DMS53 (cell line): ENCODE data around the gene PCSK4.
"Not testable (repeated sequence)": the region's sequence is repeated elsewhere in the genome, so short reads cannot be mapped to it uniquely, and the experiment has no call there.

Source experiments
- DNase-seq: peaks from one replicate; lab custom pipeline; 2025; lab: John Stamatoyannopoulos, UW

PCSK4 gene

DNA sequence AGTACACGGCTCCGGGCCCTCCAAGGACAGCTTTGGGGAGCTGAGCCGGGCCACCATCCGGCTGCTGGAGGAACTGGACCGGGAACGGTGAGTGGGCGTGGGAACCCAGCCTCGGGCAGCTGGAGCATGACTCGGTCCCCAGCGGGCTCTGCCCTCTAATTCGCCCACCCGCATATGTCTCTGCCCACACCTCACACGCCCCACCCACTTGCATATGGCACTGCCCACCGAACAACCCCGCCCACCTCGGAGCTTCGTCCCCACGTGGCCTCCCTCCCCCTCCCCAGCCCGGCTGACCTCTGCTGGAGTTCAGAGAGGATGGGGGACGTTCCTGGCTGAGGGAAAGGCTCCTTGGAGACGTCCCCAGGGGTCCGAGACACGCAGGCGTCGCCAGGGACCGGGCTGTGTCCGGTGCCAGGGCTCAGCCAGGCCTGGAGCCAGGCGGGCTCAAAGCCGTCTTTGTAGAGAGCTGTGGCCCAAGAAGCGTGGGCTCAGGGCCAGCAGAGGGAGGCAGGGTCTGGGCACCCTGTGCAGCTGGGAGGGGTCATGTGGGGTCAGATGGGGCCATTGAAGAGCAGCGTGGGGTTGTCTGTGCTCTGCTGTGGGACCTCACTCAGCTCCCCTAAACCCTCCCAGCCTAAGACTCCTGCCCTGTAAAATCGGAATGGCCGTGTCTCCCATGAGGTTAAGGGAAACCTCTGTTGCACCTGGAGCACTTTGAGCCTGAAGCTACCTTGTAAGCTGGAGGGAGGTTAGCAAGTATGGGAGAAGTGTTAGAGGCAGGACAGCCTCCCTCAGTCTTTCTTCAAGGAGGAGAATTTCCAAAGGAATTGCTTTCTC, 36.4 kb downstream of the PCSK4 start:
- peak; percentile 37 for DNase-seq

GRCh38 chr19:1452802-1453524, 37.2 kb downstream of the PCSK4 start:
- peak; percentile 59 for DNase-seq

DNA sequence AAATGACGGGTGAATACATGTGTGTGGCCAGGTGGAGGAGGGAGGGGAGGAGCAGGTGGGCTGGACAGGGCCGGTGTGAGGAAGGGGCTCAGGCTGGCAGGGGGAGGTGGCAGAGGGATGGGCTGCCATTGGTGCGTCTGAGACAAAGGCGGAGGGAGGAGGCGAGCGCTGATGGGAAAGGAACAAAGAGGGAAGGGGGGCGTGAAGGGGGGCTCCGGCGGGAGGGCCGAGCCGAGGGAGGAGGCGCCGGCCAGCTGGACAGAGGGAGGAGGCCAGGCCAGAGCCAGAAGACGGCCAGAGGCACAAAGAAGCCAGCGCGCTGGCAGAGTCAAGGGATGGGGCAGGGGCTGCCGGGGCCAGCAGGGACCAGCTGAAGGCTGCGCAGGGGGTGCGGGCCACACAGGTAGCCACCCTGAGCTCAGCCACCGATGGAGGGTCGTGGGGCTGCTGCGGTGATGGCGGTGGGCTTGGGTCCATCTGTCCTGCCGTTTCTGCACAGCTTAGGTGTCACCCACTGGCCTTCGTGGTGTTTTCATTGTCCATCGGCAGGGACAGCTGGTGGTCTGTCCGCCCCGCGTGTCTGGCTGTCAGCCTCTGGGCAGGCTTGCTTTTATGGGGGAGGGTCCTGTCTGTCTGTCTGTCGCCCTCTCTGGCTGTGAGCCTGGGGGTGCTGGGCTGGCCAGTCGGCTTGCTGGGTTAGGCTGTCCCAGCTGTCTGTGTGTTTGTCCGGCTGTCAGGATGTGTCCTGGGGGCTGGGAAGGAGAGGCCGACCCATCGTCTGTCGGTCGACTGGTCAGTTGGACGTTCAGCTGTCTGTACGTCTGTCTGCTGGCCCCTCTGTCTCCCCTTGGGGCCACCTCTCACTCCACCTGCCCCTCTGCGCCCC, 38.0 kb downstream of the PCSK4 start:
- no peak for DNase-seq

DNA sequence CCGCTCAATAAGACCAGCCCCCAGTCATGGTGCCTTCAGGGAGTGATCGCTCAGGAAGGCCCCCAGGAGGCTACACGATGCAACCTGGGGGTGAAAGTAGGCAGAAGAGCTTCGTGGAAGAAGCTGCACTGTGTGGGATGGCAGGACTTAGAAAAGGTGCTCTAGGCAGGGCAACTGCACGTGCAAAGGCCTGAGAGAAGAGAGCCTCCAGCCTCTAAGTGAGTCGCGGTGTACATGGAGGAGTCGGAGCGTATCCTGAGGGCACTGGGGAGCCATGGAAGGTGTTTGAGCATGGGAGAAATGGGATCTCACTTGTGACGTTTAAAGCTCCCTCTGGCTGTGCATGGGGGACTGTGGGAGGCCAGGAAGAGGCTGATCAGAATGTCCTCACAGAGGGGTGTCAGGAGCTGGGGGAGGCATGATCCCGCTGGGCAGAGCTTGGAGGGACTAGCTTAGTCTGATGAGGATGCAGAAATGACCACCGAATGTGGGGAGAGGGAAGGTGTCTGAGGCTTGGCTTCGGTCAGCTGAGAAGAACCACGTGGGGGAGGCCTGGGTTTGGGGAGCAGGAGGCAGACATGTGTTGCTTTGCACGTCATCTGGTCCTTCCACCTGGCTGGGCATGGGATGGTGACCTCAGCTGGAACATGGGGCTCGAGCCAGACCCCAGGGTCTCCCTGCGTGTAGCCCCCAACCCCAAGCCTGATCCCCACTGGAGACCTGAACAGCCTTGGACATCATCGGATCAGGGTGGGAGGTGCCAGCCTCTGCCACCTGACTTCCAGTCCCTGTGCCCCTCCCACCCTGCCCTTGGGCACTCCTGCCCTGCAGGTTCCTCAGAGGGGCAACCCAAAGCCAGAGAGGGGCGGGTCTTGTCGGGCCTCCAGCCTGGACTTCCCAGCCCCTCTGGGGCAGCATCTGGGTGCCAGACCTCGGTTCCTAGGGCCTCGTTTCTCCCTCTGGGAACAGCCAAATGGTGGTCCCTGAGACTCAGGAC, 39.1 kb downstream of the PCSK4 start:
- peak; percentile 37 for DNase-seq

DNA sequence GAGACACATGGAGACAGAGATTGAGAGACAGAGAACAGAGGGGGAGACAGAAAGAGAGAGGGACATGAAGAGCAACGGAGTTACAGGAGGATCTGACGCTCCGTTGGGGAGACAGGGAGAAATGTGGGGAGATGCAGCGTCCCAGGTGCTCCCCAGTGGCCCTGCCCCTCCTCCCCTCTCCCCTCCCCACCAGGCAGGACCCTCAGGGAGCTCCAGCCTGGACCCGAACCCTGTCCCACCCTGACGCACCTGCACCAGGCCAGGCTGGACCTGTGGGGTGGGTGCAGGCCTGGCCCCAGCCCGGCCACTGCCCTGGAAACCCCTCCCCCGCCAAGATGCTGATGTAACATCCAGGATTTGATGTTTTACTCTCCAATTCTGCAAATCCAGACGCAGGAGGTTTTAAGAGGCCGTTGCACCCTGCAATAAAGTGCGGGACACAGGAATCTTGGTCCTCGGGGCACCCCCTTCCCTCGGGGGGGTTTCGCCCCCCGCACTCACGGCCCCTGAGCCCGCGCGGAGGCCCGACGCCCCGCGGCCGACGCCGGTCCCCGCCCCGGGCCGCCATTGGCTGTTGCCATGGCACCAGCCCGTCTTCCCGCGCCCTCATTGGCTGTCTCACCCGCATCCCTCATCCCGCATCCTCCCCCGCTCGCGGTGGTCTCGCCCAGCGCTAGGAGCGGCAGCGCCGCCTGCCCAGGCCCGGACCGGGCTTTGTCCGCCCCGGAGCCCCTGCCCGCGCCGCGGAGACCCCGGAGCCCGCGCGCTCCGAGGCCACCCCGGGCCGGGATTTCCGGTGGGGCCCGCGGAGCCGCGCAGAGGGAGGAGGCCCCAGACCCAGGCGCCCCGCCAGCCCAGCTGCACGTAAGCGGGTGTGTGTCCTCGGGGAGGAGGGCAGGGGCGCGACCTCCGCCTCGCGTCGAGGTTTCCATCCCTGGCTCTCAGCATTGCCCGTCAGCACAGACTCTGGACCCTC, 40.4 kb downstream of the PCSK4 start, which contains the start of gene APC2:
Gene APC2, plus strand, starts transcription at position 655 of the 976 bp plus-strand sequence. CDS start 2,881 bp downstream, outside the sequence.
- DNase-seq: peak; percentile 80

GRCh38 chr19:1447944-1448343, 42.2 kb downstream of the PCSK4 start:
- no peak for DNase-seq

DNA sequence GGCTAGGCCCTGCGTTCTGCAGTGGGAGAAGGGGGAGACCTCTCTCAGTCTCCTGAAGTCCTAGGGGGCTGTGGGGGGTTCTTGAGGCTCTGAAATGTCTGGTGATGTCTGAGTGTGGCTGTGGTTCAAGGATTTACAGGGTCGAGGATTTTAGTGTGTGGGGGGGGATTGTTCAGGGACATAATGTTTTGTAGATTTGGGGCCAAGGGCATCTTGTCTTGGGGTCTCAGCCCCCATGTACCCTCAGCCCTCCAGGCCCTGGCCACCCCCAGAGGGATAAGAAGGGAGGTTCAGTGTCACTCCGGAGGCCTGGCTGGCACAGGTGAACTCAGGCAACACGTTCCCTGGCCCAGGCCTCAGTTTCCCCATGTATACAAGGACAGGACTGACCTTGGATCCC, 42.6 kb downstream of the PCSK4 start:
- no peak for DNase-seq

DNA sequence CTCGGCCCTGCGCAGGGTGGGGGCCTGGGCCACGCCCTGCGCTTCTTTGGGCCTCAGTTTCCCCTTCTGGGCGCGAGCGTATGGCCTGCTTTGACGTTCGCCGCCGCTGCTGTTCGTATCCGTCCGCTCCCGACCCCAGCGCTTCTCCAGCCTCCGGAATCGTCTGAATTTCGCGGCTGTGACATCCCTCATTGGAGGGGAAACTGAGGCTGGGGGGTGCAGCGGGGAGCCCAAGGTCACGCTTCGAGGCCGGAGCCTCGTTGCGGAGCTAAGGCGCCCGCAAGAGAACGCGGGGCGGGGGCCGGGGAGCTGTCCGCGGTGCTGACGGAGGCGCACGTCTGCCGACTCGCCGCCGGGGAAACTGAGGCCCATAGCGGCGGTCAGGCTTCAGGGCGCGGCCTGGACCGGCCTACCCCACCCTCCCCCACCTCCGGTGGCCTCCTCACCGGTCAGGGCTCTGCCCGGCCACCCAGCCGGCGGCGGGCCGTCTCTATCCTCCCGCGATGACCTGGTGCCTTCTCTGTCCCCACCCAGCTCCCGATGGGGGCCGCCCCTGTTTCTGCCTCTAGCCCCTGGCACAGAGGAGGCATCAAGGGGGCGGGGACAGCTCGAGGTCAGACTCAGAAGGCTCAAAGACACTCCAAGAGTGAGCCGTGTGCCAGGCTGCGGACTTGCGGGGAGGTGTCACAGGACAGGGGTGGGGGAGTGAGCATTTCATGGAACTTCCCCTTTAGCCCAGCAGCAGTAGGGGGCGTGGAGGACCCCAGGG, 43.3 kb downstream of the PCSK4 start:
- DNase-seq: peak; percentile 44

GRCh38 chr19:1445932-1446712, 44.0 kb downstream of the PCSK4 start:
- DNase-seq: peak; percentile 80

GRCh38 chr19:1445185-1445931, 44.8 kb downstream of the PCSK4 start:
- DNase-seq: peak; percentile 81

- no peak for DNase-seq
Measured at GRCh38 chr19:1441677-1442438, 48.3 kb downstream of the PCSK4 start.

GRCh38 chr19:1441022-1441426, 49.1 kb downstream of the PCSK4 start:
- no peak for DNase-seq

GRCh38 chr19:1440418-1440801, 49.7 kb downstream of the PCSK4 start:
- DNase-seq: no peak

DNA sequence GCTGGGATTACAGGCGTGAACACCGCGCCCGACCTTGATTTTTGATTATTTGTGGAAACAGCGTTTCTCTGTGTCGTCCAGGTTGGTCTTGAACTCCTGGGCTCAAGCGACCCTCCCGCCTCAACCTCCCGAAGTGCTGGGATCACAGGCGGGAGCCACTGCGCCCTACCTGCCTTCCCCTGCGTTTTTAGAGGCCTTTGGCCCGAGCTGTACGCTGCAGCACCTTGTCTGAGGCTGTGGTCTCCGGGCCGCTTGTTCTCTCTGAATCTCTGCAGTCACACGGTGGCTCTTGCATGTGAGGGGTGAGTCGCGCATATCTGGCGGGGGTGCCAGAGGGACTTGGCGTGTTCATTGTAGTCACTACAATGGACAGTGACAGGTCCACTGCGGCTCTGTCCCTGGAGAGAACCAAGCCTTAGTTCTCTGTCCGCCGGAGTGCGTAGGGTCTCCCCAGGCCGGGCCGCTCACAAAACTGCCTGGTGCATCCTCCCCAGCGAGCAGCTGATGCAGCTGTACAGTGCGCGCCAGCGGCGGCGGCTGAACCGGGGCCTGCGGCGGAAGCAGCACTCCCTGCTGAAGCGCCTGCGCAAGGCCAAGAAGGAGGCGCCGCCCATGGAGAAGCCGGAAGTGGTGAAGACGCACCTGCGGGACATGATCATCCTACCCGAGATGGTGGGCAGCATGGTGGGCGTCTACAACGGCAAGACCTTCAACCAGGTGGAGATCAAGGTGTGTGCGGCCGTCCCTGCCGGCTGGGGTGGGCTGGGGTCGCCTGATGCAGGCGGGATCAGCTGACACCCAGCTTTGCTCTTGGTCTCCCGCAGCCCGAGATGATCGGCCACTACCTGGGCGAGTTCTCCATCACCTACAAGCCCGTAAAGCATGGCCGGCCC, 50.4 kb downstream of the PCSK4 start:
- DNase-seq: not testable (repeated sequence)

GRCh38 chr19:1438933-1439354, 51.2 kb downstream of the PCSK4 start:
- DNase-seq: no peak
